Activated CD4-positive, alpha-beta memory T cell treated with anti-CD3 and anti-CD28 coated beads for 36 hours (primary cell): ENCODE results near the gene PGM2. TPM values are rescaled to one million over a fixed set of nuclear protein-coding genes. Genes with fewer than 3 reads are reported as not detected.
"Not testable (repeated sequence)": the region's sequence is repeated elsewhere in the genome, so short reads cannot be mapped to it uniquely, and the experiment has no call there.

Experiments
- CTCF ChIA-PET: fragments of 350-600 bp; sonication (Branson Sonifier 250); formaldehyde crosslinking; loops from one replicate; lab custom pipeline; 2021; ENCODE audit warnings: antibody characterized with exemption, inconsistent platforms; lab: Charles Lee
- POLR2A ChIA-PET: fragments of 350-600 bp; sonication (Branson Sonifier 250); formaldehyde crosslinking; loops from one replicate; lab custom pipeline; 2021; ENCODE audit warnings: antibody characterized with exemption; lab: Charles Lee
- DNase-seq: peaks from one replicate; pipeline ENCODE4 v3.0.0-alpha.2; 2020
- H3K27ac Mint-ChIP-seq: one replicate; pipeline ENCODE4 v1.8.0; 2021; ENCODE audit warnings: mixed read lengths
- H3K27me3 Mint-ChIP-seq: one replicate; pipeline ENCODE4 v1.8.0; 2021; ENCODE audit warnings: mixed read lengths
- H3K36me3 Mint-ChIP-seq: one replicate; pipeline ENCODE4 v1.8.0; 2021; ENCODE audit warnings: mixed read lengths
- H3K4me1 Mint-ChIP-seq: one replicate; pipeline ENCODE4 v1.8.0; 2021; ENCODE audit warnings: low read depth, mixed read lengths
- H3K4me3 Mint-ChIP-seq: one replicate; pipeline ENCODE4 v1.8.0; 2021; ENCODE audit warnings: mild to moderate bottlenecking, mixed read lengths
- H3K9me3 Mint-ChIP-seq: one replicate; pipeline ENCODE4 v1.8.0; 2021; ENCODE audit warnings: mixed read lengths
- intact Hi-C: fragments of 100-400 bp; cut with micrococcal nuclease; formaldehyde crosslinking; loops from one replicate; pipeline ENCODE4 v1.15.1; 2023
- total RNA-seq, 2 experiments: library from RNA; stranded (reverse); gene quantifications; one replicate each; pipeline ENCODE4 v1.2.3, GENCODE V29; 2021

Gene PGM2
- 10 to 100 TPM; 65.7 to 66.0 TPM for total RNA-seq

DNA sequence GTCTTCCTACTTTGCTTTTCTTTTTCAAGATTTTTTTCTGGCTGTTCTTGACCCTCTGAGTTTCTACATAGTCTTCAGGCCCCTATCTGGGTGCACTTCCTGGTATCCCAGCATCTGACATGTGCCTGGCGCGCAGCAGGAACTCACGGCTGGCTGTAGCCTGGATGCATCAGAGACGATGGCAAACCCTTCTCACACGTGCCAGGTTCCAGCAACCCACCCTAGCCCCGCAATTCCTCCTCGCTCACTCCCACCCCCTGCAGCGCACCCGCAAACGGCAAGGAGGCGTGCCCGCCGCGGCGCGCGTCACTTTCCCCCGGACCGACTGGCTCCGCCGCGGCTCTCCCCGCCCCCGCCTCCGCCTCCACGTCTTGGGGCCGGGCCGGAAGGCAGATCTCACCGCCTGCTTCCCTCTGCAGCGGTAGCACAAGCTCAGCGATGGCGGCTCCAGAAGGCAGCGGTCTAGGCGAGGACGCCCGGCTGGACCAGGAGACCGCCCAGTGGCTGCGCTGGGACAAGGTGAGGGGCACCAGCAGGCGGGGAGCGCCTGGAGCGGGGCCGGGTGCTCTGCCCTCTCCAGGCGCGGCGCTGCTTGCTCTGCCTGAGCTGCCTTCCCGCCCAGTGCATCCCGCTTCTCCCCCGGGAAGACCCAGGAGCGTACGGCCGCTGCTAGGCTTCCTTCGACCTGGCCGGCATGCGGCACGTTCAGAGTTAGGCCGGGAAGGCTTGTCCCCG is at the start of gene PGM2:
TSS of gene PGM2 (plus strand) at position 392 of the 735 bp plus-strand sequence. CDS start at position 439, 47 bp downstream.
- Mint-ChIP-seq H3K36me3 (peaks cover 19% of the 10 kb centered on the region), H3K9me3 (no peaks in the 10 kb centered on the region), H3K4me3 (peak within 1 kb of the TSS; percentile 92), H3K27me3 (no peaks in the 10 kb centered on the region), H3K4me1 (peaks cover 24% of the 10 kb centered on the region), H3K27ac (peak within 1 kb of the TSS; percentile 81)
- CTCF ChIA-PET, result interaction anchor here (1.1 to 1.5 kb wide), 5 partner anchors 23 to 223 kb away, joined by 3 to 7 read pairs (median 5); no protein-coding TSS in a partner anchor
- POLR2A ChIA-PET, result interaction anchor here (0.9 to 1.2 kb wide), 4 partner anchors 22 to 140 kb away, joined by 3 to 6 read pairs (median 4); partner anchors contain the start of gene RELL1
- intact Hi-C loops, result loop anchor here (1.0 to 5.0 kb wide), 4 partner anchors 46 to 152 kb away; partner anchors contain the start of genes RELL1 and TBC1D1
- DNase-seq, result peak; percentile 93

DNA sequence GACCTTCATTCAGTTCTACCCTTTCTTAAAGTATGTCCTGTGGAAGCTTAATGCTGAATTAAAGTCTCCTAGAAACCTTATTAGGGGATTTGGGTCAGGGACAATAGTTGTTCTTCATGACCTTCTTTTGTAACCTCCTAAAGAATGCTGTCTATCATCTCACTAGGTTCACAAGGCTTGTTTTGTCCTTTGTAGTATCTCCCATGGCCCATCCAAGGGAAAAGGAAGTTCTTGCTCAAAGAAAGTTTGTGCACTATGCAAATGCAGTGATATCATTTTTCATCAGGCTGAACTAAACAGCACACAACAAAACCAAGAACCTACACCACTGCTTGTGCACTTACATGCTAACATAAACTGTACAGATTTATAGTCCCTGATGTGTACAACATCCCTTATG is 46.6 kb upstream of the PGM2 start:
- intact Hi-C loops, result loop anchor here (2.0 kb wide), 1 partner anchor 327 kb away; a partner anchor contains a TSS

DNA sequence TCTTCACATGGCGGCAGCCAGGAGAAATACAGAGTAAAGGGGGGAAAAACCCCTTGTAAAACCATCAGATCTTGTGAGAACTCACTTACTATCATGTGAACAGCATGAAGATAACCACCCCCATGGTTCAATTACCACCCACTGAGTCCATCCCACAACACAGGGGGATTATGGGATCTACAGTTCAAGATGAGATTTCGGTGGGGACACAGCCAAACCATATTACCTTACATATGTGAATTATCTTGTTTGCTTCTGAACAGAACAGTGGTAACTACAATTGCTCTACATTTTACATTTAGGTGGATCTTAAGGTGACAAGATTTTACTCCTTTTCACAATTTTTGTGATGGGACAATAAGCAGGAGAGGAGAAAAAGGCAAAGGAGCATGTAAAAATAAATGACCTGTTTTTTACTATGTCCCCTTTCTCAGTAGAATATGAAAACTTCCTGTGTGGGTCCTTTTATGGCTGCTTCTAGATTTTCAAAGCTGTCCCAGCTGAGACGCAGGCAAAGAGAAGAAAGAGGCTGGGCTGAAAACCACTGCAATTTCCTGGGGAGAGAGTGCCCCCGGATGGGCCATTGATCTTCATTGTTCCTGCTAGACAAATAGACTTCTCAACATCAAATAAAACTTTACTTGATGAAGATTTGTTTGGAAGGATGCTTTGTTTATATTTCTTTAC is 45.9 kb upstream of the PGM2 start:
- peaks cover 1% of the 10 kb centered on the region for H3K27me3 Mint-ChIP-seq
- DNase-seq, result peak; percentile 64
- H3K4me1 Mint-ChIP-seq, result peaks cover 17% of the 10 kb centered on the region
- H3K36me3 Mint-ChIP-seq, result no peaks in the 10 kb centered on the region
- H3K9me3 Mint-ChIP-seq, result peaks cover 16% of the 10 kb centered on the region
- peak overlapping the region; percentile 39 for H3K27ac Mint-ChIP-seq
- ChIA-PET POLR2A (no interaction called here), CTCF (interaction anchor here (1.0 to 2.3 kb wide), 3 partner anchors 38 to 178 kb away, joined by 3 to 15 read pairs (median 3); no protein-coding TSS in a partner anchor)
- H3K4me3 Mint-ChIP-seq, result no peak overlapping the region
- intact Hi-C loops, result loop anchor here (1.0 to 2.0 kb wide), 2 partner anchors 177 to 328 kb away; a partner anchor contains a TSS

More for the DNA sequence above, 46.6 kb upstream of the PGM2 start:
- DNase-seq, result no peak
- Mint-ChIP-seq H3K9me3 (peaks cover 16% of the 10 kb centered on the region), H3K27ac (no peak overlapping the region), H3K36me3 (no peaks in the 10 kb centered on the region), H3K4me3 (no peak overlapping the region), H3K27me3 (no peaks in the 10 kb centered on the region), H3K4me1 (peaks cover 17% of the 10 kb centered on the region)
- ChIA-PET POLR2A (no interaction called here), CTCF (interaction anchor here (0.8 to 1.0 kb wide), 2 partner anchors 22 to 177 kb away, joined by 3 to 4 read pairs; no protein-coding TSS in a partner anchor)

DNA sequence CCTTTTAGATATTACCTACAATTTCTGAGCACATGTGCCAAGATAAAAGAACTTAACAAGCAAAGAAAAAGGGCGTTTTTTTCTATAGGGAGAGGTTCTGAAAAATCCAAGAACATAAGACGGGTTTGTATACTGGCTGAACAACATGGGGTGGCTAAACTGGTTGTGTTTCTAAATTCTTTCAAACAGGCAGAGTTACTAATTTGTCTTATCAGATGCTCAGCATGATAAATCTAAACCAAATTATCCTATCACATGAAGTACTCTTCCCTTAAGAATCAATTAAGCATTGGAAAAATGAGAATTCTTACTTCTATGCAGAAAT is 45.4 kb upstream of the PGM2 start:
- intact Hi-C loops, result loop anchor here (1.0 to 2.0 kb wide), 2 partner anchors 178 to 328 kb away; a partner anchor contains a TSS
- Mint-ChIP-seq H3K4me3 (no peak overlapping the region), H3K36me3 (no peaks in the 10 kb centered on the region), H3K4me1 (peaks cover 17% of the 10 kb centered on the region), H3K9me3 (peaks cover 16% of the 10 kb centered on the region), H3K27me3 (peaks cover 1% of the 10 kb centered on the region), H3K27ac (no peak overlapping the region)
- ChIA-PET POLR2A (no interaction called here), CTCF (interaction anchor here (1.0 to 2.3 kb wide), 3 partner anchors 38 to 179 kb away, joined by 3 to 15 read pairs (median 3); no protein-coding TSS in a partner anchor)
- no peak for DNase-seq

DNA sequence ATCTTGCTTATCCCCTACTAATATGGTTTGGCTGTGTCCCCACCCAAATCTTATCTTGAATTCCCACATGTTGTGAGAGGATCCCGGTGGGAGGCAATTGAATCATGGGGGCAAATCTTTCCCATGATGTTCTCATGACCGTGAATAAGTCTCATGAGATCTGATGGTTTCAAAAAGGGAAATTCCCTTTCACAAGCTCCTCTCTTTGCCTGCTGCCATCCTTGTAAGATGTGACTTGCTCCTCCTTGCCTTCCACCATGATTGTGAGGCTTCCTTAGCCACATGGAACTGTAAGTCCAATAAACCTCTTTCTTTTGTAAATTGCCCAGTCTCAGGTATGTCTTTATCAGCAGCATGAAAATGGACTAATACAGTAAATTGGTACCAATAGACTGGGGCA is 40.2 kb upstream of the PGM2 start:
- H3K4me1 Mint-ChIP-seq, intact Hi-C loops, DNase-seq, H3K36me3 Mint-ChIP-seq, H3K27me3 Mint-ChIP-seq, POLR2A ChIA-PET, H3K27ac Mint-ChIP-seq, H3K4me3 Mint-ChIP-seq: not testable (repeated sequence)
- CTCF ChIA-PET, result interaction anchor here (0.9 kb wide), 1 partner anchor 8 kb away, joined by 3 read pairs; no protein-coding TSS in a partner anchor
- peaks cover 14% of the 10 kb centered on the region for H3K9me3 Mint-ChIP-seq

DNA sequence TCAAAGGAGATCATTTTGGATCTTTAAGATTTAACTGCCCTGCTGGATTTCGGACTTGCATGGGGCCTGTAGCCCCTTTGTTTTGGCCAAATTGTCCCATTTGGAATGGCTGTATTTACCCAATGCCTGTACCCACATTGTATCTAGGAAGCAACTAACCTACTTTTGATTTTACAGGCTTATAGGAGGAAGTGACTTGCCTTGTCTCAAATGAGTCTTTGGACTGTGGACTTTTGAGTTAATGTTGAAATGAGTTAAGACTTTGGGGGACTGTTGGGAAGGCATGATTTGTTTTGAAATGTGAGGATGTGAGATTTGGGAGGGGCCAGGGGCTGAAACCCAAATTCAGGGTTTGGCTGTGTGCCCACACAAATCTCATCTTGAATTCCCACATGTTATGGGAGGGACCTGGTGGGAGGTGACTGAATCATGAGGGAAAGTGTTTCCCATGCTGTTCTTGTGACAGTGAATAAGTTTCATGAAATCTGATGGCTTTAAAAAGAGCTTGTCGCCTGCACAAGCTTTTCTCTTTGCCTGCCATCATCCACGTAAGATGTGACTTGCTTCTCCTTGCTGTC is 38.5 kb upstream of the PGM2 start:
- H3K27ac Mint-ChIP-seq, POLR2A ChIA-PET, H3K4me1 Mint-ChIP-seq, H3K4me3 Mint-ChIP-seq, H3K36me3 Mint-ChIP-seq, H3K27me3 Mint-ChIP-seq, intact Hi-C loops: not testable (repeated sequence)
- CTCF ChIA-PET, result interaction anchor here (1.2 kb wide), 1 partner anchor 14 kb away, joined by 3 read pairs; no protein-coding TSS in a partner anchor
- peak; percentile 30 for DNase-seq
- peaks cover 11% of the 10 kb centered on the region for H3K9me3 Mint-ChIP-seq

DNA sequence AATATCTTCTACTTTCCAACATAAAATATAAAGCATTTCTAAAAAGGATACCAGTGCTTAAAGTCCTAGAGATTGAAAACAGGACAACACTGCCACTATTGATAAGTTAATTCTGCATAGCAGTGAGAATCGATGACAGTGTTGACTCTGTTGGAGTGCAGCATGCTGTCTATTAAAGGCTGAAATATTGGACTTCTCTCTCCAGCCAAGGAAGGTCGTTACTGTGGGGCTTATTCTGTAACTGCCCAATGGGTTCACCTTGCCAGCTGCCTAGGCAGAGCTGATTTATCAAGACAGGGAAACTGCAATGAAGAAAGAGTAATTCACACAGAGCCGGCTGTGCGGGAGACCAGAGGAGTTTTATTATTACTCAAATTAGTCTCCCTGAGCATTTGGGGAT is 37.7 kb upstream of the PGM2 start:
- no peak overlapping the region for H3K4me3 Mint-ChIP-seq
- H3K36me3 Mint-ChIP-seq, result peaks cover 3% of the 10 kb centered on the region
- peaks cover 4% of the 10 kb centered on the region for H3K27me3 Mint-ChIP-seq
- peaks cover 11% of the 10 kb centered on the region for H3K9me3 Mint-ChIP-seq
- peaks cover 8% of the 10 kb centered on the region for H3K4me1 Mint-ChIP-seq
- ChIA-PET POLR2A (no interaction called here), CTCF (no interaction called here)
- no peak for DNase-seq
- H3K27ac Mint-ChIP-seq, result no peak overlapping the region
- intact Hi-C loops, result no loop called here

DNA sequence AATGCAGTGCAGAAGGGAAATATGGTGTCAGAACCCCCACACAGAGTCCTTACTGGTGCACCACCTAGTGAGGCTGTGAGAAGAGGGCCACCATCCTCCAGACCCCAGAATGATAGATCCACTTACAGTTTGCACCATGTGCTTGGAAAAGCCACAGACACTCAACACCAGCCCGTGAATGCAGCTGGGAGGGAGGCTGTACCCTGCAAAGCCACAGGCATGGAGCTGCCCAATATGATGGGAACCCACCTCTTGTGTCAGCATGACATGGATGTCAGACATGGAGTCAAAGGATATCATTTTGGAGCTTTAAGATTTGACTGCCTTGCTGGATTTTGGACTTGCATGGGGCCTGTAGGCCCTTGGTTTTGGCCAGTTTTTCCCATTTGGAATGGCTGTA is 34.2 kb upstream of the PGM2 start:
- peaks cover 3% of the 10 kb centered on the region for H3K27me3 Mint-ChIP-seq
- H3K4me1 Mint-ChIP-seq, result peaks cover 8% of the 10 kb centered on the region
- H3K36me3 Mint-ChIP-seq, result peaks cover 3% of the 10 kb centered on the region
- no peak for DNase-seq
- ChIA-PET POLR2A (interaction anchor here (0.6 kb wide), 1 partner anchor 100 kb away, joined by 3 read pairs; no protein-coding TSS in a partner anchor), CTCF (interaction anchor here (0.9 kb wide), 1 partner anchor 189 kb away, joined by 3 read pairs; no protein-coding TSS in a partner anchor)
- intact Hi-C loops, result loop anchor here (2.0 kb wide), 1 partner anchor 339 kb away; a partner anchor contains a TSS
- peaks cover 11% of the 10 kb centered on the region for H3K9me3 Mint-ChIP-seq
- H3K4me3 Mint-ChIP-seq, result no peak overlapping the region
- H3K27ac Mint-ChIP-seq, result no peak overlapping the region

DNA sequence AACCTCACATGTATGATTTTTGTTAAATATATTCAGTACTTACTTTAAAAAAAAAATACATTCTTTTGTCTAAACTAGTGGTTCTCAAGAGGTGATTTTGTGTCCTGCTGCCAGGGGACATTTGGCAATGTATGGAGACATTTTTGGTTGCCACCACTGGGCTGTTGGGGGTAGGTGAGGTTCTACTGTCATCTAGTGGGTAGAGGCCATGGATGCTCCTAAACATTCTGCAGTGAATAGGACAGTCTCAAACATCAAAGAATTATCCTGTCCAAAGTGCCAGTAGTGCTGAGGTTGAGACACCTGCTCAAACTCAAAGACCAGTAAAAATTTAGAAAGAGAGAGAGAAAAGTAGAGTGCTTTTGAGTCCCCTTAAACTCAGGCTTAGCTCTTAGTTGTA is 32.9 kb upstream of the PGM2 start:
- Mint-ChIP-seq H3K27me3 (peaks cover under 1% of the 10 kb centered on the region), H3K9me3 (peaks cover 11% of the 10 kb centered on the region), H3K4me1 (no peaks in the 10 kb centered on the region), H3K36me3 (peaks cover 3% of the 10 kb centered on the region), H3K27ac (no peak overlapping the region), H3K4me3 (no peak overlapping the region)
- intact Hi-C loops, result loop anchor here (2.0 kb wide), 1 partner anchor 341 kb away; a partner anchor contains a TSS
- CTCF ChIA-PET, result interaction anchor here (2.4 kb wide), 1 partner anchor 190 kb away, joined by 17 read pairs; no protein-coding TSS in a partner anchor
- DNase-seq, result peak; percentile 12
- POLR2A ChIA-PET, result no interaction called here

DNA sequence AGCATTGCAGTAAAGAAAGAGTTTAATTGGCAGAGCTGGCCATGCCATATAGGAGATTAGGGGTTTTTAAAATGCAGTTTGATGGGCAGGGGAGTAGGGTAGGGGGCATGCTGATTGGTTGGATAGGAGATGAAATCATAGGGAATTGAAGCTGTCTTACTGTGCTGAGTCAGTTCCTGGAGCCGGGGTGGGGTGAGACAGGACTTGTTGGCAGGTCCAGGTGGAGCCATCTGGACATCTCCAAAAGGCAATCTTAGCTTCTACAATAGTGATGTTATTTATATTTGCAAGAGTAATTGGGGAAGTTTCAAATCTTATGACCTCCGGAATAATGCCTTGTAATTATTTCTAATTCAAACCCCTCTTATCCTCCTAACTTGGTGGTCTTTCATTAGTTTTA is 32.4 kb upstream of the PGM2 start:
- ChIA-PET CTCF (interaction anchor here (1.2 to 2.4 kb wide), 3 partner anchors 8 to 242 kb away, joined by 3 to 17 read pairs (median 7); no protein-coding TSS in a partner anchor), POLR2A (no interaction called here)
- intact Hi-C loops, result no loop called here
- no peak for DNase-seq
- H3K36me3 Mint-ChIP-seq, result peaks cover 3% of the 10 kb centered on the region
- H3K4me3 Mint-ChIP-seq, result no peak overlapping the region
- no peaks in the 10 kb centered on the region for H3K27me3 Mint-ChIP-seq
- no peaks in the 10 kb centered on the region for H3K4me1 Mint-ChIP-seq
- H3K9me3 Mint-ChIP-seq, result peaks cover 11% of the 10 kb centered on the region
- no peak overlapping the region for H3K27ac Mint-ChIP-seq

DNA sequence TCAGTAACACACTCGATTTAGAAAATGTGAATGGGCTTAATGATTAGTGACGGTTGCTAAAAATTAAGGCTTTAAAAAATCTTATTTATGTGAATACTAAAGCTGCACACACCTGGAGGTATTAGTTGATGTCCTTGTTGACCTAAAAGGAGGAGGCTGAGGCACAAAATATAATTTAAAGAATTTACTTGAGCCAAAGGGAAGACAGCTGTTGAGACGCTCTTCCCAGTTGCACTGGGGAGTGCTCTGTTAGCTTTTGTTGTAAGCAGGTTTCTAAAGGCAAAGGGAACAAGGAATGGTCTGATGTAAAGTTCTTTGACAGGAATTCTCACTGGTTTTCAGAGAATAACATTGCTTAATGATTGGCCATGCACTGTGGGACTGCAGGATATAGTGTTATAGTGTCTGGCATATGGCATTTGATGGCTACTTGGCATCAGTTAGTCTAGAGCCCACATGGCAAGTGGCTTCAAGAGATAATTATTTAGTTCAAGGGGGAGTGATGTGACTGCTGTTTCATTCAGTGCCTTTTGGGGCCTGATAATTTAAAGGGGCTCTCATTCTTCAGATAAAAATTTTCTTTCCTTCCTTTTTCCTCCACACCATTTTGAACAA is 30.8 kb upstream of the PGM2 start:
- H3K4me1 Mint-ChIP-seq, result no peaks in the 10 kb centered on the region
- ChIA-PET CTCF (interaction anchor here (2.1 to 2.4 kb wide), 2 partner anchors 192 to 240 kb away, joined by 7 to 17 read pairs; no protein-coding TSS in a partner anchor), POLR2A (no interaction called here)
- peaks cover 3% of the 10 kb centered on the region for H3K36me3 Mint-ChIP-seq
- no peaks in the 10 kb centered on the region for H3K27me3 Mint-ChIP-seq
- H3K27ac Mint-ChIP-seq, result no peak overlapping the region
- DNase-seq, result no peak
- intact Hi-C loops, result no loop called here
- no peak overlapping the region for H3K4me3 Mint-ChIP-seq
- peaks cover 10% of the 10 kb centered on the region for H3K9me3 Mint-ChIP-seq
